Endometrium (tissue), 2 donors: ENCODE results near the gene FZD10.

ENCODE experiments used
- FAIRE-seq: peaks from 2 replicates; lab custom pipeline; 2012; peaks lifted over from hg19 to GRCh38; lab: Jason Lieb, UNC
- donor health status: control.
- donor health status: control.

FZD10 gene

DNA sequence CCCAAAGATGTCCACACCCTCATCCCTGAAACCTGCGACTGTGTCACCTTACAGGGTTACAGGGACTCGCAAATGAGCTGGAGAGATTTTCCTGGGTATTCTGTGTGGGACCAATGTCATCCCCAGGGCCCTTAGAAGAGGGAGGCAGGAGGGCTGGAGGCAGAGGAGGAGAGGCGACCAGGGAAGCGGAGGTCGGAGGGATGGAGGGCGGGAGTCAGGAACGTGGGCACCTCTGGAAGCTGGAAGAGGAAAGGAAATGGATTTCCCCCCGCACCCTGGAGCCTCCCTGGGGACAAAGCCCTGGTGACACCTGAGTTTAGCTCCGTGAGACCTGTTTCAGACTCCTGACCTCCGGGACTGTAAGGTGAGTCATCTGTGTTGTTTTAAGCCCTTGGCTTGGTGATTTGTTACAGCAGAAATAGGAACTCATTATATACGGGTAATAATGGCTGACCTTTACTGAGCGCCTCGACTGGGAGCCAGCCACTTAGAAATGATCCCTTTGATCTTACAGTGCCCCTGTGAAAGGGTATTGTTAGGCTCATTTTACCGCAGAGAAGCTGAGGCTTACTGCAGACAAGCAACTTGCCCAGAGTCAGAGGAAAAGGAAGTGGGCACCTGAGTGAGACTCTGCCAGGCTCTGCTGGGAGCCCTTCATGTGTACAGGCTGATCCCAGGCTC lies 29.3 kb upstream of the FZD10 start:
- FAIRE-seq, result no peak

DNA sequence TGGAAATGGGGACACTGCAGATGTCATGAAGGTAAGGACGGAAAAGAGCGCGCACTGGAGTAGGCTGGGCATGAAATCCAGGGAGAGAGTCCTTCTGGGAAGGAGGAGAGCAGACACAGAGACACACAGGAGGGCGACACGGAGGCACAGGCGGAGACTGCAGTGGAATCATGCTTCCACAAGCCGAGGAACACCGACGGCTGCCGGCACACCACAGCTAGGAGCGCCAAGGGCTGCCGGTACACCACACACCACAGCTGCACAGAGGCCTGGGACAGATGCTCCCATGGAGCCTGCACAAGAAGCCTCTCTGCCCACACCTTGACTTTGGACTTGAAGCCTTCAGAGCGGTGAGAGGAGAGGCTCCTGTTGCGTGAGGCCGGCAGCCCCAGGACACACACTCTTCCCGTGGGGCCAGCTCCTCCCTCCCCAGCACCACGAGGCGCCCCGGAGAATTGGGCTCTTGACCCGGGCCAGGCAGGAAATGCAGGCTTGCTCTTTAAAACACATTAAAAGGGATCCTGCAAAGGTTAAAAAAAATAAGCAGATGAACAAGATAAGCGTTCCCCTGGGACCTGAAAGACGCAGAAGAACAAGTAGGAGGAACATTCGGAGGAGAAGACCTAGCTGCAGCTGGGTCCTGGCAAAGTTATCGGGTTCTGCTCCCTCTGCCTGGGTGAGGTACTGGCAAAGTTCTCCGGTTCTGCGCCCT lies 28.3 kb upstream of the FZD10 start:
- no peak for FAIRE-seq

DNA sequence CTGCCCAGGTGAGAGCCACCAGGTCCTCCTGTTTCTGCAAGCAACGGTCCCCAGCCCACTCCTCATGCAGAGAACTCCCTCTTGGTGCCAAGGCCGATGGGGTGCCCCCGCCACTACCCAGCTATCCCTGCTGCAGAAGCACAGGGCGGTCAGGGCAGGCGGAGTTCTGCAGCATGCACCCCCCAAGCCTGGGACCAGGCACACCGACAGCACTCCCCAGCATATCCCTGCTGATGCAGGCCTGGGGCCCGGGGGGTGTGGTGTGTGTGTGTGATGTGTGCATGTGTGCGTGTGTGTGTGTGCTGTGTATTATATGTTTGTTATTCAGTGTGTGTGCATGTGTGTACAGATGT lies 27.7 kb upstream of the FZD10 start:
- no peak for FAIRE-seq

DNA sequence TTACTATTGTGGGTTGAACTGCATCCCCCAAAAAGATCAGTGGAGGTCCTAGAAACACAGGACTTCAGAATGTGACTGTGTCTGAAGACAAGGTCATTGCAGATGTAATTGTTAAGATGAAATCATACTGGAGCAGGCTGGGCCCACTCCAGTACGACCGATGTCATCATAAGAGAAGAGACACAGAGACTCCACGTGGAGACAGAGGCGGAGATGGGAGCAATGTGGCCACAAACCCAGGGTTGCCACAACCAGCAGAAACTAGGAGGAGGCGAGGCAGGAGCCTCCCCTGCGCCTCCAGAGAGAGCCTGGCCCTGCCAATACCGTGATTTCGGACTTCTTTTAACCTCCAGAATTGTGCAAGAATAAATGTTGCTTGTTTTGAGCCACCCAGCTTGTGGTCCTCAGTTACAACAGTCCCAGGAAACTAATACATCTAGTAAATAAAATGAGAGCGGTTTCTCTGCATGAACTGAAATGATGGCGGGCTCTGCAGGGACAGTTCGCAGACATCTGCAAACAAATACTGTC lies 25.7 kb upstream of the FZD10 start:
- no peak for FAIRE-seq

DNA sequence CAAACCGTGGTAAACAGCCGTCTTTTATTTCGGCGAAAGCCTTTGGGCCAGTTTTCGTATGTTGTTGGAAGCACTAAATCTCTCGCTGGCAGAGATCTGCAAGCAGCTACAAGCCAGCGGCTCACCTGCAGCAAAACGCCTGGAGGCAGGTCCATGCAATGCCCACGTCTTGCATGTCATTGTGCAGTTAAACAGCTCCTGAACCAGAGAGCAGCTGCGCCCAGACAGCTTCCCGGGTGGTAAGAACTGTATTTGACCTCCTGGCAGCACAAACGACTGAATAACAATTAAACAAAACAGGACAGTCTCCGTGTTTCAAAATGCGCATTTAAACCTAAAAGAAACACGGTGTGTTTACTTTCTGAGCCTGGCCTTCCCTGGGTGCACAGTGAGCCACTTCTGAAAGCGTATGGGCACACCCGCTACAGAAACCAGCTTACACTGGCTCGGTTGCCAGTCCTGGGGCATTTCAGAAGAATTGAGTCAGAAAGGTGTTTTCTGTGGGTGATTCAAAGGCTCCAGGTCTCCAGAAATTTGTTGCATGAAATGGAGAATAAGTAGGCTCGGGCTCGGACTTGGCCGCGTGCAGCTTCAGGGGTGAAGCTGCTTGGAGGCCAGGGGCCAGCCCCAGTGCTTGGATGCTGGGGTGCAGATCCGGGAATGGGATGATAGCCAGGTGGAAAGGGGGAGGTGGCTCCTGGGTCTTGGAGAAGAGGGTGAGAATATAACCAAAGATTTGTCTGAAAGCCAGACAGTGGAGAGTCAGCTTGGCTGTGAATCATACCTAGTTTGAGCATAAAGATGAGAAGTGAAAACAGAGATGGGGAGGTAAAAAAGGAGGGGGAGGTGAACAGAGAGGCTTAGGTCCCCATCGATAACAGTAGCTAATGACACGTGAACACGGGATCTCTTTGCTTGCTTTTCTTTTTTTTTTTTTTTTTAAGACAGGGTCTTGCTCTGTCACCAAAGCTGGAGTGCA lies 24.9 kb upstream of the FZD10 start:
- no peak for FAIRE-seq

DNA sequence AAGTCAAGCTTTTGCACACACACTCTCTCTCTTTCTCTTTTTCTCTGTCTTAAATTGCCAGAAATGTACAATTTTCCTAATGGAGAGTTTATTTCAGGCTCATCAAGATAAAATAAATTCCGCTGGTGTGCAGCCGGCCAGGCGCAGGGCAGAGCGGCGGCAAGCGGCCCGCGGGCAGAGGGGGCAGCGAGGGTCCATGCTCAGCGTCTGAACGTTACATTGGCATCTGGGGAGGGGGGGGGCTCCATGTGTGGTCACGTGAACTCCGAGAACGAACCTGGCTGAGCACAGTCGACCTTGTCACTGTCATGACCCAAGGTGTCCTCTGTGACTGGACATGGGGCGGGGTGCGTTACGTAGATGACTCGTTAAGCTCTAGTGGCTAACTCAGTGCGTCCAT lies 23.8 kb upstream of the FZD10 start:
- FAIRE-seq, result no peak

DNA sequence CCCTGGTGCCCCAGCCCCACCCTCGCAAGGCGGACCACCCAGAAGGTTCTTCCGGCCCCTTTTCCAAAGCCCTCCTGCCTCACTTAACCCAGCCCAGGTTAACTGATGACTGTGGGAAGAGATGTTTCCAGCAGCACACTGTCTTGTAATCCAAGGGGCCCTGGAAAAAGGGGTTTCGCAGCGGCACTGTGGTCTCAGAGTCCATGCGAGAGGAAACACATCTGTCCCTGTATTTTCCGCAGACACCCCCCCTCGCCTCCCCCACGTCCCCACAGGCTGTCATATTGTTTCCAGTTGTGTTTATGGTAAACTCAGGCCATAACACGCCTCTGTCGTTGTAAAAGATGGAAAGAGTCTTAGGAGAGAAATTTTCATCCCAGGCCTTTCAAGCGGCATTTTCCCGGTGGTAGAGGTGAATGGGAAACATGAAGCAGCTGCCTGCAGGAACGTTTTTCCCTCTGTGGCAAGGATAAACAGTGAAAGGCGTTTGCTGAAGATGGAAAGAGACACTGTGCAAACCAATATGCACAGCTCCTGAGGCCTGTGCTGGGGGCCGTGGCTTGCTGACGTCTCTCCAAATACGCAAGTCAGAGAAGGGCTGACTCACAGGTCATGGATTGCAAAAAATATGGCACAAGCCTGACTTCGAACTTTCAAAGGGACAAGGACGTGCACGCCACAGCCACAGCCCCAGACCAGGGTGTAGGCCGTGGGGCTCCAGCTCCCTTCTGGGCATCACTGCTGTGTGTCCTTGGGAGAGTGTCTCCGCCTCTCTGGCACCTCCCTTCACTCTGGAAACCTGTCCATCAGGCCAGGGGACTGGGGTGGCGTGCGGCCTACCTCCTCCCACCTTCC lies 22.5 kb upstream of the FZD10 start:
- FAIRE-seq, result no peak

DNA sequence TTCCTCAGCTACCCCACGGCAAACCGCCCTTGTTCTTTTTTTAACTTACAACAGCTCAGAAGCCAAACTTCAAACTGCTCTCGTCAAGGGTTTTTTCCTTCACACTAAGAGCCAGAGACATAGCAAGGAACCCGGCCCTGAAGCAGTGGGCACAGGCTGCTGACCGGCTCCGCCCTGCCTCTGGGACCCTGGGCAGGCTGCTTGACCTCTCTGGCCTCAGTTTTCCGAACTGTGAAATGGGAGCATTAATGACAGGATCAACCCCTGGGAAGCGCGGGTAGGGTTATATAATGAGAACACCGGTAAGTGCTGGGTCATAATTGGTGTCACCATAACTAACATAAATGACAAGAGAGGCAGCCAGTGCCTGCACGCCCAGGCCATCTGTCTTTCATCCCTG lies 21.2 kb upstream of the FZD10 start:
- no peak for FAIRE-seq

DNA sequence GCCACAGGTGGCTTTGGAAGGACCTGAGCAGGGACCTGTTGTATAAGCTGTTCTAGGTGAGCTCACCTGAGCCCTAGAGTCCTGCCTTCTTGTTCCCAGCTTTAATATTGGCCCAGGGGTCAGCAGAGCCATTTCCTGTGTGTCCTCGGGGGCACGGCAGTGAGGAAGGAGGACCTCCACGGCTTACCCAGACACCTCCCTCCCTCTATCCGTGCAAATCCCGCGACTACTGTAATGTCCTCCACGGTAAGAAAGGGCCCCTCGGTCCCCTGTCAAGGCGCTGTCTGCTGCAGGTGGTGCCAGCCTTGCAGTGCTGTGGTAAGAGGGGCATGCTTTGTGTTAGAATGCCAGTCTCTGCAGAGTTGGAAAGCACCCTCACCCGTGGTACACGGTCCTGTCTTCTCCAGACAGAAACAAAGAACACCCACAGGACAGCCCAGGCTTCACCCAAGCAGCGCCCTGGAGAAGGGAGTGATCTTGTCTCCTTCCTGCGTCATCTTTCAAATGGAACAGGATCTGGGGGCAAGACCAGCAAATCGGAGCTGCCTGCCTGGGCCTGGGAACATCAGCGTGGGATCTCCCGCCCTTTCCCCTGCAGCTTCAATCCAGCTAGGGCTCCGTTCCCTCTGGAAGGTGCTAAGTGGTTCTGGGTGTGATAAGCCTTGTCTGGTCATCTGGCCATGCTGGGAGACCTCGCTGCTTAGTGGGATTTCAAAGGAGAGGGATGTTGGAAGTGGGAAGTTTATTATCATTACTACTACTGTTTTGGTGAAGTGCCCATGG lies 20.2 kb upstream of the FZD10 start:
- FAIRE-seq, result no peak

DNA sequence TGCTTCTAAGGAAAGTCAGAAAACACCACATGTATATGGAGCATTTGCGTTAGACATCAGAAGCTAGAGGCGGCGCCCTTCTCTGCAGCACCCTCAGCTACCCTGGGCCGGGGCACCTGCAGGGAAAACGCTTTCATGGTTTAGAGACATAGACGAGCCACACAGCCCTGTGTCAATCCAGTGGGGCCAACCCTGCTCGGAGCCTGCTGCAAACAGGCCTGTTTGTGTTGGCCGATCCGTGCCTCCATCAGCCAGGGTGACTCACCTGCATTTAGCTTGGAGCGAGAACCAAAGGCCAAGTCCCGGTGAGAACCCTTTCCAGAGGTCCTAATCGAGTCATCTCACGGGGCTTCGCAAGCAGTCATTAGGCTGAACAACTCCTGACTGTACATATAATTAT lies 19.5 kb upstream of the FZD10 start:
- no peak for FAIRE-seq

DNA sequence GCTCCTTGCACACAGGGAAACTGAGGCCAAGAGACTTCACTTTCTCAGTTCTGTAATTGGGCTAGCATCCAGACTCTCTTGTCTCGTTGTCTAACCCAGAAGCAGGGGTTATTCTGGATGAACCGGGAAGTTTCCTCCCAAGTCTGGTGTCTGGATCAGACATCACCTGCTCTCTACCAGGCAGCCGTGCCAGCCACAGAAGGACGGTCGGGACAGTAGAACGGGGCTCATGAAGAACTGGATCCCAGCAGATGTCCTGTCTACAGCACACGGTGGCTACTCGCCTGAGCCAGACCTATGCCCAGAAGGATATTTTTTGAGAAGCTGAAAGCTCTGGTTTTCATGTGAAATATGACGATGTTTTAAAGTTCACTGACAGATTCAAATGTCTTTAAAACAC lies 19.1 kb upstream of the FZD10 start:
- no peak for FAIRE-seq

DNA sequence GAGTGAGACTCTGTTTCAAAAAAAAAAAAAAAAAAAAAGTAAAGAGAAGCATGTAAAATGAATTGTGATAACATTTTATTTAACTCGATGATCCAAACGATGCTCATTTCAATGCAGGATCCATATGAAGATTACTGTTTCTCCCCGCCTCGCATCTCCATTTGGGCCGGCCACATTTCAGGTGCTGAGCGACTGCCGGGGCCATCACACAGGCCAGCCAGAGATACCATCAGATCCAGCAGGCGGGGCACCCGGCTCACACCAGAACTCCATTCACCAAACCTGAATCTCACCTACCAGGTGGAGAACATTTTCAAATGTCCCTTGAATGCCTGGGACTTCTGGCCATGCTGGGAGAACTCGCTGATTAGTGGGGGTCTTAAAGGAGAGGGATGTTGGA lies 18.0 kb upstream of the FZD10 start:
- FAIRE-seq, result no peak

DNA sequence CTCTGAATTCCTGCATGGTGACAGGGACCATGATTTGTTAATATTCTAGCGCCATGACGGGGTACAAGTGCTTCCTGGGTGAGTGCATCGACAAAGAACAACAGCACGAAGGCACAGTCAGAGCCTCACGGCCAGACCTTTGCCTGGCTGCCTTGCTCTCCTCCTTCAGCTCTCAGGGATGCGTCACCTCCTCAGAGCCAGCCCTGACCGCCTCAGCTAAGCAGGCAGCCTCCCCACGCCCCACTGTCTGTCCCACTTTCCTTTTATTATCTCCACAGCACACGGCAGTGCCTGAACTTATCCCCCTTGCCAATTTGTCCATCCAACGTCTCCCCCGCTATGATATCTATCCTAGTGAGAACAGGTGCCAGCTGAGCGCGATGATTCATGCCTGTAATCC lies 16.5 kb upstream of the FZD10 start:
- no peak for FAIRE-seq

DNA sequence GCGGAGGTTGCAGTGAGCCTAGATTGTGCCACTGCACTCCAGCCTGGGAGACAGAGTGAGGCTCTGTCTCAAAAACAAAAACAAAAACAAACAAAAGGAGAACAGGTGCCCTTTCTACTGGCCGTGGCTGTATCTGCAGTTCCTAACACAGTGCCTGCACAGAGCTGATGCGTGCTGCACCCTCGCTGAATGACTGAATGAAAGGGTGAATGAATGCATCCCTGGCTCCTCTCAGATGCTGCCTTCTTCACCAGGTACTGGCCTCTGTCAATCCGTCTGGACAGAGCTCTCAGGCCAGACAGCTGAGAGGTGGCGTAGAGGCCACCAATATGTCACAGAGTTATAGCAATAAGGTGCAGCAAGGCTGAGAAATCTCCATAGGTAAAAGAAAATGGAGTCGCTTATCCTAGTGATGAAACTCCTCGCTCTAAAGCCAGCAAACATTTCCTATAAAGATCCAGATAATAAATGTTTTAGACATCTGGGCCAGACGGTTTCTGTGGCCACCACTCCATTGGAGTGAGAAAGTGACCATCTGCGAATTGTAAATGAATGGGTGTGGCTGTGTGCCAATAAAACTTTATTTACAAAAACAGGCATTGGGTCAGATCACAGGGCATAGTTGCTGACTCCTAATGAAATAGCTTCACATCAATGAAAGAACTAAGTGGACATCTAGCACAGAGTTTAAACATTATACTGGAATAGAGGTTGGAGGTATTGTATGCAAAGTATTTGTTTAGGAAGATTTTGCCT lies 15.9 kb upstream of the FZD10 start:
- FAIRE-seq, result no peak

DNA sequence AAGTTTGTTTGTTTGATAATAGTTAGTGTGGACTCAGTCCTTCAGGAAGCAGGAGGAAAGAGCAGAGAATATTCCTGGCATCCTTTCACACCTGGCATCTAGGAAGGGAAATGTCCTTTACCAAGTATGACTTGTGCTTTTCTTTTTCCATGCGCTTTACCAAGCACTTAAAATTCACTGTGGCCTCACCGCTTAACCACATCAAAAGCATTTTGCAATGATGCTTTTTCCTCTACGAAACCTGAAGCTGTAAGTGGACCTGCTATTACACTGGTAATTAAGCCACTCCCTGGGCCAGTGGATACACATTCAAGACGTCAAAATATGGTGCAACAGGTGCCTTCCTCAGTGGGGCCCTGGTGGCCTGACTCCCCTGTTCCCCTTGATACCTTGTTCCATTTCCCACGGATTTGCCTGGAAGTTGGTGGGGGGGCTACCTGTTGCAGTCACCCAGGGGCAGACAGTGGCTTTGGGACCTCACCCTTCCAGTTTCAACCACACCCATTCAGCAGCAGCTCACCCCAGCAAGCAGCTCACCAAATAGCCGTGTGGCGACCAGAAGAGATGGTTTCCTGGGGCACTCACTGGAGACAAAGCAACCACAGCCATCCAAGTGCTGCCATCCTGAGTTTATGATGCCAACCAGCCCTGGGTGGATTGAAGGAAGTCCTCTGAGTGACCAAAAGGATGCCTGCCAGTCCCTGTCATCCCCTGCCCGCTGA lies 14.2 kb upstream of the FZD10 start:
- no peak for FAIRE-seq

DNA sequence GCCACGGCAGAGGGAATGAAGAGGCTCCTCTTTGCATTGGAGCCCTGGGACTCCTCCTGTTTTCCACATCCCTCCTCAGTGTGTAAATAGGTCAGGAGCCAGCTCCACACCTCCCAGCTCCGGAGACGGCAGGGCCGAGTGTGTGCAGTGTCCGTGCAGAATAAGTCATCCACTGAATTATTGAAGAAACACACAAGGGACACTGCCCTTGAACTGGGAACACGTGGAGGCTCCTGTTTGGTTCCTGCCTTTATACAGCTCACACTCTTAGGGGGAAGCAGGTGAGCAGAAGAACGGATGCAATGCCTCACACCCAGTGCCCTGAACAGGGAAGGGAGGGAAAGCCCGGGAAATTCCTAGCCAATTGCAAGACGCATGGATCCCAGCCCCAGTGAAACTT lies 10.4 kb upstream of the FZD10 start:
- FAIRE-seq, result no peak

DNA sequence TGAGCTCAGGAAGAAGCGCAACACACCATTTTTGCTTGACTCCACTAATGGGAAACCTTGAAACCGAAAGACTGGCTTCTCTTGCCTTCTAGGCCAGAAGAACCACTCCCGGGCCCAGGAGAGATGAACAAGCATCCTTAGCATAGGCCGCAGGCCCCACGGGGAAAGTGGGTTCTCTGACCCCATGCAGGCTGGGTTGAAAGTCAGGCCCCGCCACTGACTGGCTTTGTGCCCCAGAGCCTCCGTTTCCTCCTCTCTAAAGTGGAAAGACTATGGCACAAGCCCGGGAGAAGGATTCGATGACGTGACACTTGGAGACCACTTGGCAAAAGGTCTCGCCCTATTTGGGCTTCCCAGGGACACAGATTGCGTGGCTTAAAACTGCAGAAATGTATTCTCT lies 9.9 kb upstream of the FZD10 start:
- no peak for FAIRE-seq

DNA sequence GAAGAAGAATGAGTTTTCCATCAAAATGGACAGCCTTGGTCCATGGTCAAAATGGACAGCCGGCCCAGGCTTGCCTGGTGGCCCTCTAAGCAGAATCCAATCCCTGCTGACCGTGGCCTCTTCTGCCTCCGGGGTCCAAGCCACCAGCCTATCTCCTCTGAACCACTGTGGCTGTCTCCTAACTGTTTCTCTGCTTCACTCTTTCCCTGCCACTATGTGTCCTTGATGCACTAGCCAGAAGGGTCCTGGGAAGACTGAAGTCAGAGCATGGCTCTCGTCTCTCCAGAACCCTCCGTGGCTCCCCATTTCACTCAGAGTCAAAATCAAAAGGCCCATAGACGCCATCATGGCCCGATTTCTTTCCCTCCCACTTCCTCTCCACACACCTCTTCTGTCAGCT lies 8.5 kb upstream of the FZD10 start:
- no peak for FAIRE-seq

DNA sequence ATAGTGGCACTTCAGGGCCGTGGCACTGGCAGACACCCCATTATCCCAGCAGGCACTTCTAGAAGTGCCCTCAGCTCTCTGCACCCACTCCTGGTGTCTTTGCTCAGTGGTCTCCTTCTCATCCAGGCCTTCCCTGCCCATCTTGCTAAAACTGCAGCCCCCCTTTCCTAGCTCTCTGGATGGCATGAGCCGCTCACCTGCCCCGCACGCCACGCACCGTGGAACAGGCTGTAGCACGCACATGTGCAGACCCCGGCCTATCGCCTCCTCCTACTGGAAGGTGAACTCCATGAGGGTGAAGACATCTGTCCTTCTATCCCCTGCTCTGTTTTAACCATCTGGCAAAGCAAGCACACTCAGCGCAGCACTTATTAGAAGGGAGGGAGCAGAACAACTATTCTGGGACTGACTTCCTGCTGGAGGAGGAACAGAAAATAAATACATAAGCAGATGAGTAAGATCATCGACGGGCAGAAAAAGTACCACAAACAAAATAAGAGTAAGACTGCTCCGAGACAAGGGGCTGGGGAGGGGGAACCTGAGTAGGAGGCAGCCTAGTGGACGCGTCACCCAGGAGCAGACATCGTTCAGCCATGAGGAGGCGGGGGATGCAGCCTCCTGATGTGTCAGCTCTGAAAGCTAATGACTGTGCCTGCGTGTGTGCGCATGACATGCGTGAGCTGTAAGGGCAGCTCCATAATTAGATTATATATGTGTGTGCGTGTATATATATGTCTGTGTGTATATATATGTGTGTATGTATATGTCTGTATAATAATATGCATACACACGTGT lies 7.8 kb upstream of the FZD10 start:
- FAIRE-seq, result no peak
